ENCODE measurements around the gene OOSP3. TPM values are rescaled to one million over a fixed set of nuclear protein-coding genes. Genes with fewer than 3 reads are reported as not detected.
"Not testable (repeated sequence)": the region's sequence is repeated elsewhere in the genome, so short reads cannot be mapped to it uniquely, and the experiment has no call there.

The OOSP3 gene
- total RNA-seq, 1 donor from 2014 or later = not detected

GRCh38 chr11:59867946-59868345 is 10.6 kb upstream of the OOSP3 start:
- no peak for ATAC-seq (ENCODE audit: poor library complexity)
- intact Hi-C loops (cut with DNase I) = no loop called here
- no peak for DNase-seq

GRCh38 chr11:59872076-59872475 is 6.5 kb upstream of the OOSP3 start:
- intact Hi-C loops (cut with DNase I) = no loop called here
- DNase-seq (no peak), ATAC-seq (ENCODE audit: poor library complexity) (no peak)

GRCh38 chr11:59875856-59876519 is 2.6 kb upstream of the OOSP3 start:
- DNase-seq (no peak), ATAC-seq (ENCODE audit: poor library complexity) (no peak)
- intact Hi-C loops (cut with DNase I) = no loop called here

GRCh38 chr11:59877325-59877724 is 1.3 kb upstream of the OOSP3 start:
- intact Hi-C loops (cut with DNase I) = no loop called here
- DNase-seq = no peak
- no peak for ATAC-seq (ENCODE audit: poor library complexity)

- no peak for ATAC-seq (ENCODE audit: poor library complexity)
- intact Hi-C loops (cut with DNase I) = no loop called here
- no peak for DNase-seq
Measured at GRCh38 chr11:59877784-59878183, 798 bp upstream of the OOSP3 start.

- intact Hi-C loops (cut with DNase I) = no loop called here
- ATAC-seq (ENCODE audit: poor library complexity) = no peak
- no peak for DNase-seq
Measured at GRCh38 chr11:59879567-59879966, 985 bp downstream of the OOSP3 start.

- ATAC-seq (ENCODE audit: poor library complexity) (no peak), DNase-seq (no peak)
- intact Hi-C loops (cut with DNase I) = no loop called here
Measured at GRCh38 chr11:59883597-59883996, 5.0 kb downstream of the OOSP3 start.

GRCh38 chr11:59887156-59887555 is 8.6 kb downstream of the OOSP3 start:
- intact Hi-C loops (cut with DNase I); ATAC-seq (ENCODE audit: poor library complexity); DNase-seq: not testable (repeated sequence)

- intact Hi-C loops (cut with DNase I) = no loop called here
- DNase-seq (no peak), ATAC-seq (ENCODE audit: poor library complexity) (no peak)
Measured at GRCh38 chr11:59891781-59892181, 13.2 kb downstream of the OOSP3 start.

- ATAC-seq (ENCODE audit: poor library complexity) (no peak), DNase-seq (no peak)
- intact Hi-C loops (cut with DNase I) = no loop called here
Measured at GRCh38 chr11:59894616-59895015, 16.0 kb downstream of the OOSP3 start.

- DNase-seq (no peak), ATAC-seq (ENCODE audit: poor library complexity) (no peak)
- intact Hi-C loops (cut with DNase I) = no loop called here
Measured at GRCh38 chr11:59898046-59898445, 19.5 kb downstream of the OOSP3 start.

GRCh38 chr11:59898650-59899049 is 20.1 kb downstream of the OOSP3 start:
- intact Hi-C loops (cut with DNase I) = no loop called here
- DNase-seq = no peak
- ATAC-seq (ENCODE audit: poor library complexity) = no peak

GRCh38 chr11:59899532-59899931 is 20.9 kb downstream of the OOSP3 start:
- ATAC-seq (ENCODE audit: poor library complexity) (no peak), DNase-seq (no peak)
- intact Hi-C loops (cut with DNase I) = no loop called here

- ATAC-seq (ENCODE audit: poor library complexity) = no peak
- DNase-seq = no peak
- intact Hi-C loops (cut with DNase I) = no loop called here
Measured at GRCh38 chr11:59900366-59901126, 22.0 kb downstream of the OOSP3 start.

GRCh38 chr11:59901306-59901705 is 22.7 kb downstream of the OOSP3 start:
- DNase-seq (no peak), ATAC-seq (ENCODE audit: poor library complexity) (peak; percentile 36)
- intact Hi-C loops (cut with DNase I) = no loop called here

GRCh38 chr11:59903569-59903968 is 25.0 kb downstream of the OOSP3 start:
- ATAC-seq (ENCODE audit: poor library complexity); intact Hi-C loops (cut with DNase I); DNase-seq: not testable (repeated sequence)

GRCh38 chr11:59918480-59918879 is 39.9 kb downstream of the OOSP3 start:
- intact Hi-C loops (cut with DNase I) = no loop called here
- no peak for DNase-seq
- no peak for ATAC-seq (ENCODE audit: poor library complexity)

- no peak for DNase-seq
- ATAC-seq (ENCODE audit: poor library complexity) = no peak
- intact Hi-C loops (cut with DNase I) = no loop called here
Measured at GRCh38 chr11:59918987-59919589, 40.5 kb downstream of the OOSP3 start.

GRCh38 chr11:59923813-59924212 is 45.2 kb downstream of the OOSP3 start:
- intact Hi-C loops (cut with DNase I) = no loop called here
- ATAC-seq (ENCODE audit: poor library complexity) = no peak

GRCh38 chr11:59931688-59932087 is 53.1 kb downstream of the OOSP3 start:
- intact Hi-C loops (cut with DNase I) = no loop called here
- no peak for DNase-seq
- no peak for ATAC-seq (ENCODE audit: poor library complexity)

More at GRCh38 chr11:59923813-59924212, 45.2 kb downstream of the OOSP3 start:
- no peak for DNase-seq
